Glomerular visceral epithelial cell (primary cell): Measurements from ENCODE around the gene UBALD1.

Source experiments
- DNase-seq: peaks from one replicate; pipeline ENCODE4 v3.0.0-alpha.2; 2016; ENCODE audit errors: extremely low spot score

The UBALD1 gene

DNA sequence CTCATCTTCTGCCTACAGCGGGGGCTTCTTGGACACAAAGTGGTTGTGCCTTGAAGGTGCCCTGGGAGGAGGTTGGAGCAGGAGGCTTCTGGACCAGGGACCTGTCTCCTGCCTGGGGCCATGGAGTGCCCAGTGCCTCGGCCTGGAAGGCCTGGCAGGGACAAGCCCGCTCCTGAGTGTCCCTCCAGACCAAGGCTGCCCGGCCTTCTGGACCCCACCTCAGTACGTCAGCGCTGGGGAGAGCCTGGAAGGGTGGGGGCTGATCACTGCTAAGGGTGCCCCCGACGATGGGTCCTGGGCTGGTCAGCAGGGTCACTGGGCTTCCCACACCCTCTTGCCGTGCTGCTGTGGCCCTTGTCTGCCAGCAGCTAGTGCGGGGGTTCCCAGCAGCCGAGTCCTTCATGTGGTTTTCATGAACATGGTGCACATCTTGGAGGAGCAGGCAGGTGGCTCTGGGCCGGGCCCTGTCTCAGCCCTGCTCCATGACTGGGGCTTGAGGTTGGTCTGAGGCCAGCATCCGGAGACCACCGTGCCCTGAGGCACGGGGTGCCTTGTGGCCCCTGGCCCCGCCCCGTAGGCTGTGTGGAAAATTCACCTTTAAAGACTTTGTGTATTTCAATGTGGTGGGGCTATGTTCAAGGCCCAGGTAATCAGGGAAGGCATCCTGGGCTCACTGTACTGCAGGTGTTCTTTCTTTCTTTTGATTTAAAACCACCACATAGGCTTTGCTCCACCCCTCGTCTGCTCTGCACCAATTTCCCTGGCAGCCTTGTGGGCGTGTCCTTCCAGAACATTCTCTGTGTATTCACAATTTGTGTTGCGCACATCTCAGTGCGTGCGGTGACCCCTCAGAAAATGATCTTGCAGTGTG, 32.3 kb upstream of the UBALD1 start:
- DNase-seq = no peak

GRCh38 chr16:4641895-4642294, 27.2 kb upstream of the UBALD1 start:
- DNase-seq = no peak

- no peak for DNase-seq
Measured at GRCh38 chr16:4641306-4641687, 26.6 kb upstream of the UBALD1 start.

DNA sequence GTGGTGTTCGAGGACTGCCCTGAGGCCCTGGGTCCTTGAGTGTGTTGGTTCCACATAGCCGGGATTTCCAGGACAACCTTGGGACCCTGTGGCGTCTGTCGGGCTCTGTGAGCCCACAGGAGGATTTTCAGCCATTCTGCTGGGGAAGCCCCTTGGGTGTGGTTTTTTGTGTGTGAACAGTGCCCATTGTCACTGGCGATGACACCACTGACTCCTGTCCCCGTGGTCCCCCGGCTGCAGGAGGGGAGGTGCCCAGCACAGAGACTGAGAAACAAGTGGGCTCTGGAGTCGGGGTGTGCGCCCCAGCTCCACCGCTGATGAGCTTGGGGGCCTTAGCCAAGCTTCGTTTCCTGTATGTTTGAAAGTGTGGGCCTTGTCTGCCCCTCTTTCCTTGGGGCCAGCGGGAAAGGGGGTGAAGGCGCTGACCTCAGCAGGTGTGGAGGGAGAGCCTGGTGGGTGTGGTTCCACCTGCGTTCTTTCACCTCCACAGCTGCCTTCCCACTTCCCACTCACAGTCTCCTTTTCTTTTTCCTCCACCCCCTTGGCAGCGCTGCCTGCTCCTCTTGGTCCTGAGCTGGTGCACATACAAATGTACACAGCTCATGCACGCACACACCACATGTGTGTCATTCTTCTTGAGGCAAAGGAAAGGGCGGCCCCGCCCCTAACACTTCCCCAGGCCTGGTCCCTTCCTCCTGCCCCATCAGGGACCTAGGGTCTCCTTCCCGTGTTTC, 26.1 kb upstream of the UBALD1 start:
- no peak for DNase-seq

DNA sequence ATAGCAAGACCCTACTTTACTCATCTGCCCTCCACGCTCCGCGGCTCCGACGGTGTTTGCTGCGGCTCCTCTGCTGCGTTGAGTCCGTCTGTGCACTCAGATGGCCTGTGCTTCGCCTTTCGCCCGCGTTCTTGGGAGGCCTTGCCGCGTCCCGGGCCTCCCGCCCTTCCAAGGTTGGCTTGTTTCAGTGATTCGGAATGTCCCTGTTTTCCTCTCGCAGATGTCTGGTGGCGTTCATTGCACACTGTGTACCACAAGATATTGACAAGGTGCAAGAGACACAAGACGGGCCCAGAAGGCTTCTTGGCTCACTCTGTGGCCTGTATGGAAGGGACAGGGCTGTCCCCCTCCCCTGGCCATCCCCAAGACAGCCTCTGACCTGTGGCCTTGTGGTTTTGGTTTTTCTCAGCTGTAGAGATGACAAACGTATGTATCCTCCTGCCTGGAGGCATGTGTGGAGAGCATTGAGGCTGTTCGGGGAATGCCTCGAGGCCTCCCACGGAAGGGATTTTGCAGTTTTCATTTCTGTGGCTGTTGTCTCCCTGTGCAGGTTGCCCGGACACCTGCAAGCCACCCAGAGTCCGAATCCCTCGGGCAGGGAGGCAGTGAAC, 25.3 kb upstream of the UBALD1 start:
- no peak for DNase-seq

GRCh38 chr16:4637501-4638166, 22.9 kb upstream of the UBALD1 start:
- DNase-seq = no peak

DNA sequence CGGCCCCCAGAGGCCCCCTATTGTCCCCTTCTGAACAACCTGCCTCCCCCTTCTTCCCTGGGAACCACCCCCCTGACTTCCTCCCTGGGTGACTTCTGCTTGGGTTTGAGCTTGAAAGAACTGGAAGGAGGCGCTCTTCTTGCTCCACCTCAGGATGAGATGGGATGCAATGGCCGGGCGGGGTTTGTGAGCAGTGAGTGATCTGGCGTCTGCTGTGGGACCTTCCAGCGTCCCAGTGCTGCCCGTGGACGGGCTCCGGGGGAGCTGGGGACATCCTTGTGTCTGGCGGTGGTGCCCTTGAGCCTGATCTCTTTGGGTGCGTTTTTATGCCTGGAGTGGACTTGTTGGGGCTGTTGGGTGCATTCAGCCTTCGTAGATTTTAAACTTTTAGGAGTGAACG, 21.5 kb upstream of the UBALD1 start:
- no peak for DNase-seq

- no peak for DNase-seq
Measured at GRCh38 chr16:4634768-4635167, 20.1 kb upstream of the UBALD1 start.

DNA sequence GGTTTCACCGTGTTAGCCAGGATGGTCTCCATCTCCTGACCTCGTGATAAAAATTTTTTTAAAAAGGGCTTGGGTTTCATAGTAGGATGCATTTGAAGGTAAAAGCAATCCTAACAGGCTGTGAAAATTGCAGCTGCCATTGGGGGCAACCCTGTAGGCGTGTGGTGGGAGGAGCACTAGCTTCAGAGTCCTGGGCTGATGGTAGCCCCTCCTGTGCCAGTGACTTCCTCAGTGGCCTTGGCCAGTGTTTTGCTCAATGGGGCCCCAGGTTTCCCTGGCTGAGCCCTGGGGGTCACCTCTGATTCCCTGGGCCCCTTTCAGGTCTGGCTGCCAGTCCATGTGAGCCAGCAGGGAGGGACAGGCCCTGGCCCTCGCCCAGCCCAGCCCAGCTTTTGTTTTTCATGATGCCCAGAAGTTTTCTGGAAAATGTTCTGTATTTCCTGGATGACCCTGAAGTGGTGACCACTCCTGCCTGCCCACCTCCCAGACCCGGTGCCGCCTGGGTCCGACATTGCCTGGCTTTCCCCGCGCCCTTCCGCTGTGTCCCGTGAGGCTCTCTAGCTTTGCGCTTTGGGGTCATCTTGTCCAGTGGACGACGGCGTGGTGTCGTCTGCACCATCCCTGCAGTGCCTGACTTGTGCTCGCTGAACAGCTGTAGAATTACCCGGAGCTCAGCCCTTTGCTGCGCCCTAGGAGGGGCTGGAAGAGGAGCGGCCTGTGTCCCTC, 19.4 kb upstream of the UBALD1 start:
- no peak for DNase-seq

GRCh38 chr16:4631444-4631843, 16.8 kb upstream of the UBALD1 start:
- no peak for DNase-seq

DNA sequence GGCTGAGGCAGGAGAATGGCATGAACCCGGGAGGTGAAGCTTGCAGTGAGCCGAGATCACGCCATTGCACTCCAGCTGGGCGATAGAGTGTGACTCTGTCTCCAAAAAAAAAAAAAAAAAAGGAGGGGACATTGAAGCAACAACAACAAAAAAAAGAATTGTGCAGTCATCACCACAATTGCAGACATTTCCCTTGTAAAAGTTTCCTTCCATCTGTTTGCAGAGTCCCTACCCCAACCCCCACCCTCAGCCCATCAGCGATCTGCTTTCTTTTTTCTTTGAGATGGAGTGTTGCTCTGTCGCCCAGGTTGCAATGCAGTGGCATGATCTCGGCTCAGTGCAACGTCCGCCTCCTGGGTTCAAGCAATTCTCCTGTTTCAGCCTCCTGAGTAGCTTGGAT, 13.6 kb upstream of the UBALD1 start:
- DNase-seq = no peak

GRCh38 chr16:4626396-4626795, 11.7 kb upstream of the UBALD1 start:
- no peak for DNase-seq

DNA sequence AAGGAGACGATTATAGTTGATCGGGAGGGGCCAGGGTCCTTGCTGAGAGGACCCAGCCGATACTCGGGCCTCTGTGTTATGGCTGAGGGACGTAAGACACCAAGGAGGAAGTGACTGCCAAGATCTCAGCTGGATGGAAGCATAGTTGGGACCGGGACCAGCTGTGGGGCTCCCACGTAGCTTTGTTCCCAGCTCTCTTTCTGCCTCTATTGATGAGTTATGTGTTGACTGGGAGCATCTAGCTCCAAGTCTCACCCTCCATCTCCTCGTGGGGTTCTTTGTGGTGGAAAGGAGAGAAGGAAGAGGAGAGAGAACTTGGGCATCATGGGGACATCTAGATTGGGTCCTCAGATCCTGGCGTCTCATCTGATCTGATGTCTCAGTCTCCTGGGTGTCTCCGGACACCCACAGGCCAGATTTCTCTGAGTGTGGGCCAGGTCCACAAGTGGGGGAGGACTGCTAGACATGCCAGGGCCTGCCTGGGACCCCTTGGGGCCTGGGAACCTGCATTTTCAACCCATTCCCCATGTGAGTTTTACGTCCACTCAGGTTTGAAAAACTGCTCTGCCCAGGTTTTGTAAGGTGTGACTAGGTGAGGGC, 11.0 kb upstream of the UBALD1 start:
- DNase-seq = no peak

GRCh38 chr16:4624827-4625559, 10.3 kb upstream of the UBALD1 start:
- peak; percentile 58 for DNase-seq

DNA sequence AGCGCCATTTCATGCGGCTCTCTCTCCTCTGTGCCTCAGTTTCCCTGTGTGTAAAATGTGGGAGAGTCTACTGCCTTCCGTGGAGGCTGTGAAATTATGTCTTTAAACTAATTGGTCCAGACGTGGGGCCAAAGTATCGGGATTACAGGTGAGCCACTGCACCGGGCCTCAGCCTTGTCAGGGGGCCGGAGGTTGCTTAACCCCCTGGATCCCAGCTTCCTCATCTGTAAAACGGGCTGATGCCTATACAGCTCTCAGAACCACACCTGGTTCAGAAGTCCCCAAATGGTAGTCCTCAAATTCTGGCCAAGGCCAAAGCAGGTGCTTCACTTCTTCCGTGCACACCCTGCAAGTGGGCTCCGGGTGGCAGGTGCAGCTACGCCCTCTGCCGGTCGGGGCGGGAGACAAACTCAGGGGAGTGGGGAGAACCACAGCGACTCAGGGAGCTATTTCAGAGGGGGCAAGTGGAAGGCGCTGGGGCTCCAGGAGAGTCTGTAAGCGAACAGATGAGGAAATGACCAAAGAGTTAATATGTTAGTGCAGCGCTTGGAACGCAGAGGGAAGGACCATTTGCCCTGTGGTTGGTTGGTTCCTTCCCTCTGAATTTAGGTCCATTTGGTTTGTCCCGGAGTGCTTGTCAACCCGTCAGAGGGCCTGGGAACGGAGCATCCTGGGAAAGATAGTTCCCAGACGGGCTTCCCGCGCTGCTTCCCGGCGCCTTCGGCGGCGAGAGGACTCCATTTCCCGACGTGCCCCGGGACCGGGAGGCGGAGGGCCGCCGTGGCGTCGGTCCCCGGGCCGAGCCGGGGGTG, 9.5 kb upstream of the UBALD1 start, which contains the start of gene MGRN1:
Gene MGRN1 (plus strand): TSS at position 812 of the 812 bp plus-strand sequence. CDS start 135 bp downstream, outside the sequence.
- DNase-seq = peak; percentile 95

DNA sequence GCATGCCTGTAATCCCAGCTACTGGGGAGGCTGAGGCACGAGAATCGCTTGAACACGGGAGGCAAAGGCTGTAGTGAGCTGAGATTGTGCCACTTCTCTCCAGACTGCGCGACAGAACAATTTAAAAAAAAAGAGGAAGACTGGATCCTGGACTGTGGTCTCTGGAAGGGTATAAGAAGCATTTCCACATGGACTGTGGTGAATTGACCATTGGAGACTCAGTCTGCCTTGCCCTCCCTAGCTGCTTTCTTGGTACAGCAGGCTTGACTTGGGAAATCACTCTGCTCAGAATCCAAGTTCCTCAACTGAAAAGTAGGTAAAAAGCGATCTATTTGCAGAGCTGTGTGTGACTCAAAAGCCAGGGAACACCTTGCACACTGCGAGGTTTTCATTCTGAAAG, 8.9 kb upstream of the UBALD1 start:
- DNase-seq = no peak

GRCh38 chr16:4618645-4619418, 4.1 kb upstream of the UBALD1 start:
- no peak for DNase-seq

DNA sequence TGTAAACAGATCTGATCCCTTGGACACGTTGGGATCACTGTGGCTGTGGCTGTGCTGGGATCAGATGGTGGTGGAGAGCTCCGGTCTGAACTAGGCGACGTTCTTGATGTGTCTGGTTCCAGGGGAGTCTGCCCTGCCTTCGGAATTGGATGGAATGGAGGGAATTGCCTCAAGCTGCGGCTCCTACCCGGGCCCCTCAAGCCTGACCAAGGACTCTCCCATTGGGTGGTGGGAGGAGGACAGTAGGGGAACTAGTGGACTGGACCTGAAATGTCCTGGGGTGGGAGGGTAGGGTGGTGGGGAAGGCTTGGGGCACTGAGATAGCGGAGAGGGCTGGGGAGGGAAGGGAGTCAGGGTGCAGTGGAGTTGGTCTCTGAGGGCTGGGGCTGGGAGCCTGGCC, 3.2 kb upstream of the UBALD1 start:
- no peak for DNase-seq
